Measurements from ENCODE around the gene GCN1.
"Not testable (repeated sequence)": the region's sequence is repeated elsewhere in the genome, so short reads cannot be mapped to it uniquely, and the experiment has no call there.

The GCN1 gene

GRCh38 chr12:120237360-120238171 lies 43.1 kb upstream of the GCN1 start:
- Histone ChIP-seq H3K9ac (ENCODE audit: low read depth, low read length, poor library complexity, severe bottlenecking) (no peak overlapping the region), H3K36me3 (ENCODE audit: insufficient read depth, low read length) (no peaks in the 10 kb centered on the region), H3K4me2 (ENCODE audit: low read depth, low read length, poor library complexity, severe bottlenecking) (no peak overlapping the region), H3K4me3 (ENCODE audit: low read length, poor library complexity, severe bottlenecking) (no peak overlapping the region), H3K9me3 (ENCODE audit: insufficient read depth, low read depth, low read length) (no peaks in the 10 kb centered on the region), H3K27me3 (ENCODE audit: insufficient read depth, low read length, poor library complexity, severe bottlenecking) (peaks cover 18% of the 10 kb centered on the region), H3K9me2 (replicated peaks; ENCODE audit: low read depth, low read length) (no peaks in the 10 kb centered on the region), H2AFZ (ENCODE audit: low read length) (no peak overlapping the region), H3K4me1 (ENCODE audit: insufficient read depth, low read length, poor library complexity, severe bottlenecking) (no peaks in the 10 kb centered on the region), H4K20me1 (ENCODE audit: insufficient read depth, low read length, poor library complexity, severe bottlenecking) (no peaks in the 10 kb centered on the region), H3K79me2 (ENCODE audit: insufficient read depth, low read length) (no peaks in the 10 kb centered on the region), H3F3A (ENCODE audit: low read depth) (no peaks in the 10 kb centered on the region)
- no peak for TF ChIP-seq CTCF (conservative IDR thresholded peaks at IDR 0.05; ENCODE audit: low read length)
- TF ChIP-seq EZH2phosphoT487 (IDR thresholded peaks at IDR 0.05; ENCODE audit: borderline replicate concordance) = no peak

GRCh38 chr12:120236809-120237208 lies 42.3 kb upstream of the GCN1 start:
- not testable (repeated sequence) for H3K4me3 ChIP-seq (ENCODE audit: low read length, poor library complexity, severe bottlenecking); H3K9me2 ChIP-seq (replicated peaks; ENCODE audit: low read depth, low read length); H4K20me1 ChIP-seq (ENCODE audit: insufficient read depth, low read length, poor library complexity, severe bottlenecking); H3K36me3 ChIP-seq (ENCODE audit: insufficient read depth, low read length); H3K9ac ChIP-seq (ENCODE audit: low read depth, low read length, poor library complexity, severe bottlenecking); H3K4me1 ChIP-seq (ENCODE audit: insufficient read depth, low read length, poor library complexity, severe bottlenecking); H3K79me2 ChIP-seq (ENCODE audit: insufficient read depth, low read length); H3K9me3 ChIP-seq (ENCODE audit: insufficient read depth, low read depth, low read length); H2AFZ ChIP-seq (ENCODE audit: low read length); H3F3A ChIP-seq (ENCODE audit: low read depth); H3K4me2 ChIP-seq (ENCODE audit: low read depth, low read length, poor library complexity, severe bottlenecking)
- peaks cover 11% of the 10 kb centered on the region for H3K27me3 ChIP-seq (ENCODE audit: insufficient read depth, low read length, poor library complexity, severe bottlenecking)

- Histone ChIP-seq H3K9me3 (ENCODE audit: insufficient read depth, low read depth, low read length) (no peaks in the 10 kb centered on the region), H3K27me3 (ENCODE audit: insufficient read depth, low read length, poor library complexity, severe bottlenecking) (no peaks in the 10 kb centered on the region), H3K9ac (ENCODE audit: low read depth, low read length, poor library complexity, severe bottlenecking) (no peak overlapping the region), H3K4me1 (ENCODE audit: insufficient read depth, low read length, poor library complexity, severe bottlenecking) (peaks cover 14% of the 10 kb centered on the region), H3K79me2 (ENCODE audit: insufficient read depth, low read length) (no peaks in the 10 kb centered on the region), H3K9me2 (replicated peaks; ENCODE audit: low read depth, low read length) (no peaks in the 10 kb centered on the region), H3F3A (ENCODE audit: low read depth) (no peaks in the 10 kb centered on the region; the same call in 1 of the 2 replicates), H4K20me1 (ENCODE audit: insufficient read depth, low read length, poor library complexity, severe bottlenecking) (no peaks in the 10 kb centered on the region), H2AFZ (ENCODE audit: low read length) (no peak overlapping the region), H3K36me3 (ENCODE audit: insufficient read depth, low read length) (no peaks in the 10 kb centered on the region), H3K4me3 (ENCODE audit: low read length, poor library complexity, severe bottlenecking) (no peak overlapping the region), H3K4me2 (ENCODE audit: low read depth, low read length, poor library complexity, severe bottlenecking) (no peak overlapping the region)
- TF ChIP-seq CTCF (conservative IDR thresholded peaks at IDR 0.05; ENCODE audit: low read length) = peak; percentile 69
- TF ChIP-seq EZH2phosphoT487 (IDR thresholded peaks at IDR 0.05; ENCODE audit: borderline replicate concordance) = no peak
Observed at GRCh38 chr12:120235369-120236323, 41.1 kb upstream of the GCN1 start.

Measured in Loucy (cell line).